Naive thymus-derived CD4-positive, alpha-beta T cell (primary cell): Measurements from ENCODE around the gene IL10RB. TPM values are rescaled to one million over a fixed set of nuclear protein-coding genes. Genes with fewer than 3 reads are reported as not detected.

Source experiments
- ATAC-seq: fragments of 150-1000 bp; cut with Tn5 transposase; 2 replicates; pipeline ENCODE4 v1.10.0; 2021; ENCODE audit warnings: mild to moderate bottlenecking, moderate library complexity
- CTCF ChIA-PET: fragments of 350-600 bp; sonication (Branson Sonifier 250); formaldehyde crosslinking; loops from one replicate; lab custom pipeline; 2021; ENCODE audit warnings: antibody characterized with exemption; lab: Charles Lee
- POLR2A ChIA-PET: fragments of 350-600 bp; sonication (Branson Sonifier 250); formaldehyde crosslinking; loops from one replicate; lab custom pipeline; 2021; ENCODE audit warnings: antibody characterized with exemption, inconsistent platforms; lab: Charles Lee
- DNase-seq, 9 donors: peaks; one replicate each; pipeline versions ENCODE4 v3.0.0 to v3.0.0-alpha.2; 2020 to 2022; ENCODE audit warnings: mixed read lengths in 1 of 9
- H3K27ac ChIP-seq: one replicate; pipeline ENCODE4 v1.7.0; 2013; ENCODE audit warnings: mild to moderate bottlenecking, low read depth, low read length, moderate library complexity
- H3K27me3 ChIP-seq, 2 donors: one replicate each; pipeline ENCODE4 v1.7.0; 2013; ENCODE audit warnings: low read length in 2 of 2, mild to moderate bottlenecking in 2 of 2, moderate library complexity in 2 of 2; ENCODE audit not compliant: control insufficient read depth in 2 of 2, insufficient read depth in 2 of 2
- H3K36me3 ChIP-seq, 3 experiments: 1 replicate in 2 of 3; 2 replicates in 1 of 3; pipeline ENCODE4 v1.7.0; 2013; ENCODE audit warnings: low read length in 3 of 3, mild to moderate bottlenecking in 3 of 3, moderate library complexity in 1 of 3; ENCODE audit not compliant: insufficient read depth in 3 of 3, control insufficient read depth in 2 of 3
- H3K4me1 ChIP-seq, 2 donors: one replicate each; pipeline ENCODE4 v1.7.0; 2013; ENCODE audit warnings: low read length in 2 of 2, mild to moderate bottlenecking in 2 of 2, moderate library complexity in 1 of 2; ENCODE audit not compliant: control insufficient read depth in 2 of 2, insufficient read depth in 2 of 2
- H3K4me3 ChIP-seq: 2 replicates; pipeline ENCODE4 v1.7.0; 2013; ENCODE audit warnings: mild to moderate bottlenecking, low read length
- H3K9me3 ChIP-seq, 3 experiments: 1 replicate in 2 of 3; 2 replicates in 1 of 3; pipeline ENCODE4 v1.7.0; 2013; ENCODE audit warnings: low read length in 3 of 3; ENCODE audit not compliant: control insufficient read depth in 2 of 3
- H3K27ac Mint-ChIP-seq, 9 donors: one replicate each; pipeline ENCODE4 v1.8.0; 2020 to 2022; ENCODE audit warnings: mixed read lengths in 9 of 9, mild to moderate bottlenecking in 8 of 9, moderate library complexity in 5 of 9, inconsistent platforms in 2 of 9
- H3K27me3 Mint-ChIP-seq, 5 donors: one replicate each; pipeline ENCODE4 v1.8.0; 2021 to 2022; ENCODE audit warnings: mixed read lengths in 5 of 5, mild to moderate bottlenecking in 1 of 5
- H3K36me3 Mint-ChIP-seq, 5 donors: one replicate each; pipeline ENCODE4 v1.8.0; 2020 to 2022; ENCODE audit warnings: mixed read lengths in 5 of 5, mild to moderate bottlenecking in 3 of 5, inconsistent platforms in 1 of 5
- H3K4me1 Mint-ChIP-seq, 7 donors: one replicate each; pipeline ENCODE4 v1.8.0; 2020 to 2022; ENCODE audit warnings: mixed read lengths in 7 of 7, mild to moderate bottlenecking in 3 of 7, inconsistent platforms in 1 of 7
- H3K4me3 Mint-ChIP-seq, 10 donors: one replicate each; pipeline ENCODE4 v1.8.0; 2020 to 2022; ENCODE audit warnings: mild to moderate bottlenecking in 10 of 10, mixed read lengths in 10 of 10, moderate library complexity in 6 of 10, inconsistent platforms in 2 of 10
- H3K9me3 Mint-ChIP-seq, 11 donors: one replicate each; pipeline ENCODE4 v1.8.0; 2020 to 2022; ENCODE audit warnings: mixed read lengths in 11 of 11, mild to moderate bottlenecking in 4 of 11, inconsistent platforms in 1 of 11, moderate library complexity in 1 of 11
- intact Hi-C, 2 donors: fragments of 100-400 bp; cut with micrococcal nuclease; formaldehyde crosslinking; loops; one replicate each; pipeline ENCODE4 v1.15.1; 2023
- polyA plus RNA-seq, 2 donors: library from polyadenylated mRNA; unstranded; fragments of 300-500 nt; fragmentation: Illumina TruSeq; gene quantifications; one replicate each; pipeline ENCODE4 v1.2.3, GENCODE V29; 2021
- total RNA-seq, 6 experiments: library from RNA in 5 of 6; stranded (reverse) in 5 of 6; gene quantifications; 1 replicate in 5 of 6; 2 replicates in 1 of 6; pipeline ENCODE4 v1.2.3 and lab custom pipeline; 2021 to 2026

IL10RB gene
- total and polyA plus RNA-seq, 7 experiments from 2014 or later, result 17.6 to 51.4 (median 33.3) TPM

DNA sequence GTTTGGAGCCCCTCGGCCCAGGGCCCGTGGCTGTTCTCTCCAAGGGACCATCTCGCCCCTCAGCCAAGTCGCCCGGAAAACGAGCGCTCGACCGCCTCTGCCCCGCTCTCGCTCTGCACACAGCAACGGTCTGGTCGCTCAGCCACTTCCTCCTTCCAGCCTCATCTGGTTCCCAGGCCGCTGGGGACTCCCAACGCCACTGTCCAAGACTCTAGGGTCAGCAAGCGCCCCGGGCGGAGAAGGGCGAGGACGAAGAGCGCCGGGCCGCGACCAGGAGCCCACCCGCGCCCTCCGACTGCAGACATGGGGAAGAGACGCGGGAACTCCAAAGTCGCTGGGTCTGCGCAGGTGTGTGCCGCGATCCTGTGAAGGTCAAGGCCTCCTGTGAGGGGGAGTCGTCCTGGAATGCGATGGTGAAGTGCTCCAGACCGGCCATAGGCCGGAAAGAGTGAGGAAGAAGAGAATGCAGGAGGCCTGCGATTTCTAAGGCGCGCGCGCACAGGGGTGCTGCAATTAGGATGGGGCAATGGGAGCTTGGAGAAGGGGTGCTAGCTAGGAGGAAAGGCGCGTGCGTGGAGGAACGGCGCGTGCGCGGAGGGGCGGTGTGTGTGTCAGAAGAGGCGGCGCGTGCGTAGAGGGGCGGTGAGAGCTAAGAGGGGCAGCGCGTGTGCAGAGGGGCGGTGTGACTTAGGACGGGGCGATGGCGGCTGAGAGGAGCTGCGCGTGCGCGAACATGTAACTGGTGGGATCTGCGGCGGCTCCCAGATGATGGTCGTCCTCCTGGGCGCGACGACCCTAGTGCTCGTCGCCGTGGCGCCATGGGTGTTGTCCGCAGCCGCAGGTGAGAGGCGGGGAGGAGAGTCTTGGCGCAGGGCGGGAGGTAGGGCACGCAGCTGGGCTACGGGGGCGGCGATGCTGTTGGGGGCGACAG lies 58.4 kb downstream of the IL10RB start, which contains the start of gene IFNAR1:
Gene IFNAR1 (plus strand): TSS at position 680 of the 931 bp plus-strand sequence. CDS start 86 bp downstream, at position 766.
- Mint-ChIP-seq H3K9me3 (no peaks in the 10 kb centered on the region), H3K36me3 (peaks cover 0 to 4% (median 0%) of the 10 kb centered on the region in 5 donors), H3K4me3 (no peak within 1 kb of the TSS), H3K4me1 (peaks cover 0 to 33% (median 26%) of the 10 kb centered on the region in 7 donors), H3K27me3 (peaks cover 0 to 2% (median 0%) of the 10 kb centered on the region in 5 donors), H3K27ac (no peak within 1 kb of the TSS)
- ChIA-PET POLR2A (interaction anchor here (0.7 to 2.4 kb wide), 38 partner anchors 9 to 553 kb away, joined by 3 to 58 read pairs (median 5); partner anchors contain the start of genes IFNAR2, IFNGR2, IL10RB and PAXBP1), CTCF (interaction anchor here (0.6 to 2.0 kb wide), 10 partner anchors 15 to 549 kb away, joined by 3 to 17 read pairs (median 4); partner anchors contain the start of gene IL10RB)
- intact Hi-C loops, result loop anchor here (1.0 to 5.0 kb wide), 20 partner anchors 25 to 597 kb away; partner anchors contain the start of genes GART (in 2 of the 2), IL10RB (in 2 of the 2), CRYZL1 (in 1 of the 2) and DNAJC28 (in 1 of the 2)
- H3K4me3 ChIP-seq, result peak within 1 kb of the TSS; percentile 87
- ATAC-seq (peak; percentile 94), DNase-seq (peak; percentile 94 to 100 (median 98))
- no peaks in the 10 kb centered on the region for H3K9me3 ChIP-seq
- H3K36me3 ChIP-seq, result peaks cover 0 to 7% (median 0%) of the 10 kb centered on the region in 3 experiments
- H3K27ac ChIP-seq, result peak within 1 kb of the TSS; percentile 94
- H3K4me1 ChIP-seq, result peaks cover 21 to 23% of the 10 kb centered on the region in 2 donors
- no peaks in the 10 kb centered on the region for H3K27me3 ChIP-seq

GRCh38 chr21:33325222-33326067 lies 59.3 kb downstream of the IL10RB start:
- H3K4me3 ChIP-seq, result peak overlapping the region; percentile 87
- Mint-ChIP-seq H3K27ac (no peak overlapping the region), H3K4me1 (peaks cover 0 to 42% (median 29%) of the 10 kb centered on the region in 7 donors), H3K27me3 (no peaks in the 10 kb centered on the region), H3K4me3 (no peak overlapping the region), H3K9me3 (no peaks in the 10 kb centered on the region), H3K36me3 (peaks cover 0 to 5% (median 3%) of the 10 kb centered on the region in 5 donors)
- no peaks in the 10 kb centered on the region for H3K27me3 ChIP-seq
- ATAC-seq, result peak; percentile 76
- no peaks in the 10 kb centered on the region for H3K9me3 ChIP-seq
- ChIA-PET POLR2A (interaction anchor here (0.7 to 2.4 kb wide), 38 partner anchors 8 to 554 kb away, joined by 3 to 58 read pairs (median 5); partner anchors contain the start of genes IFNAR2, IFNGR2, IL10RB and PAXBP1), CTCF (interaction anchor here (0.6 to 2.0 kb wide), 11 partner anchors 12 to 550 kb away, joined by 3 to 17 read pairs (median 4); partner anchors contain the start of gene IL10RB)
- peaks cover 0 to 7% (median 0%) of the 10 kb centered on the region in 3 experiments for H3K36me3 ChIP-seq
- peaks cover 23 to 29% of the 10 kb centered on the region in 2 donors for H3K4me1 ChIP-seq
- intact Hi-C loops, result loop anchor here (1.0 to 2.0 kb wide), 11 partner anchors 36 to 553 kb away; partner anchors contain the start of genes CRYZL1 (in 1 of the 2), DNAJC28 (in 1 of the 2), GART (in 1 of the 2) and IFNGR2 (in 1 of the 2)
- DNase-seq, result peak; percentile 64 to 76 (median 72)
- peak overlapping the region; percentile 94 for H3K27ac ChIP-seq

DNA sequence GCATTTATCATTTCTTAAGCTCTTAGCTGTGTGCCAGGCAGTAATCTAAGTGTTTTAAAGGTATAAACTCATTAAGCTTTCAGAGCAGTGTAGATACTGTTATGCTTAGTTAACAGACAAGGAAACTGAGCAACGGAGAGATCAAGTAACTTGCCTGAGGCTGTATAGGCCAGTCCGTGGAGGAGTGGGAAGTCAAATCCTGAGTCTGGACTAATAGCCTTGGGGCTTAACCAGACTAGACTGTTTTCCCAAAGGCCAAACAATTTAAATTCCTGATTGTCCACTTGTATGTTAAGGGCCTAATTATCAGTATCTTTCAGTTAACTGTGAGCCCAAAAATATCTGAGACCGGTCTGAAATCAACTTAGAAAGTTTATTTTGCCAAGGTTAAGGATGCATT lies 61.2 kb downstream of the IL10RB start:
- peaks cover 0 to 4% (median 2%) of the 10 kb centered on the region in 11 donors for H3K9me3 Mint-ChIP-seq
- H3K36me3 Mint-ChIP-seq, result peaks cover 0 to 20% (median 7%) of the 10 kb centered on the region in 5 donors
- Histone ChIP-seq H3K4me3 (no peak overlapping the region), H3K27ac (no peak overlapping the region), H3K27me3 (no peaks in the 10 kb centered on the region), H3K9me3 (no peaks in the 10 kb centered on the region), H3K36me3 (peaks cover 0 to 11% (median 0%) of the 10 kb centered on the region in 3 experiments), H3K4me1 (peaks cover 26 to 48% of the 10 kb centered on the region in 2 donors)
- intact Hi-C loops, result no loop called here
- no peak for ATAC-seq
- POLR2A ChIA-PET, result interaction anchor here (0.6 to 5.8 kb wide), 3 partner anchors 34 to 58 kb away, joined by 3 to 35 read pairs (median 3); no protein-coding TSS in a partner anchor
- no peaks in the 10 kb centered on the region for H3K27me3 Mint-ChIP-seq
- peaks cover 0 to 61% (median 45%) of the 10 kb centered on the region in 7 donors for H3K4me1 Mint-ChIP-seq
- peak overlapping the region in 7 of 9 donors; percentile 14 to 72 (median 38) for H3K27ac Mint-ChIP-seq
- DNase-seq, result no peak
- peak overlapping the region in 6 of 10 donors; percentile 20 to 73 (median 62) for H3K4me3 Mint-ChIP-seq
- CTCF ChIA-PET, result interaction anchor here (0.9 to 1.3 kb wide), 3 partner anchors 11 to 120 kb away, joined by 3 read pairs; no protein-coding TSS in a partner anchor

GRCh38 chr21:33327792-33328433 lies 61.7 kb downstream of the IL10RB start:
- peaks cover 0 to 66% (median 50%) of the 10 kb centered on the region in 7 donors for H3K4me1 Mint-ChIP-seq
- POLR2A ChIA-PET, result interaction anchor here (0.6 to 5.8 kb wide), 3 partner anchors 33 to 58 kb away, joined by 3 to 35 read pairs (median 3); no protein-coding TSS in a partner anchor

DNA sequence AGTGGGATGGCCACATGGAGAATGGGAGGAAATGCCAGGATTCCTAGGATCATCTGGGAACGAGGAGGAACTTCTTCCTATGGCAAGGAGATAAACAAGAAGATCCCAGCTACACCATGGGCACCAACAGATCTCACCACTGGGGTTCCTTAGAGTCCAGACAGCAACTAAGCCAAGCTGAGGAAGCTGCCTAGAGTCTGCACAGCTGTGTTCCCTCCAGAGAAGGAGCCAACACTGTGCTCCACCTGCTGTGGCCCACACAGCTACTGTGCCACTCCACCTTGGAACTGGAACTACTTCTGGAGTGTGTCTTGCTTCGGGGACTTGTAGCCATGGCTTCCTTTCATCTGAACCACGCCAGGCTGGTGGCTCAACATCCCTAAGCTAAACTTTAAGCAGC lies 64.6 kb downstream of the IL10RB start:
- Mint-ChIP-seq H3K27ac (peak overlapping the region in 6 of 9 donors; percentile 6 to 83 (median 54)), H3K4me3 (peak overlapping the region in 4 of 10 donors; percentile 16 to 36 (median 24)), H3K27me3 (no peaks in the 10 kb centered on the region), H3K4me1 (peaks cover 6 to 82% (median 55%) of the 10 kb centered on the region in 7 donors), H3K36me3 (peaks cover 7 to 45% (median 23%) of the 10 kb centered on the region in 5 donors), H3K9me3 (peaks cover 0 to 15% (median 7%) of the 10 kb centered on the region in 11 donors)
- H3K27me3 ChIP-seq, result no peaks in the 10 kb centered on the region
- H3K27ac ChIP-seq, result peak overlapping the region; percentile 37
- H3K4me3 ChIP-seq, result no peak overlapping the region
- intact Hi-C loops, result no loop called here
- ChIA-PET CTCF (interaction anchor here (0.8 to 3.1 kb wide), 2 partner anchors 17 to 31 kb away, joined by 3 to 18 read pairs; no protein-coding TSS in a partner anchor), POLR2A (interaction anchor here (0.5 to 5.8 kb wide), 5 partner anchors 14 to 50 kb away, joined by 3 to 35 read pairs (median 4); no protein-coding TSS in a partner anchor)
- peaks cover 26 to 49% of the 10 kb centered on the region in 2 donors for H3K4me1 ChIP-seq
- no peak for ATAC-seq
- peaks cover 0 to 17% (median 0%) of the 10 kb centered on the region in 3 experiments for H3K36me3 ChIP-seq
- DNase-seq, result no peak
- H3K9me3 ChIP-seq, result peaks cover 0 to 4% (median 0%) of the 10 kb centered on the region in 3 experiments

More at GRCh38 chr21:33327792-33328433, 61.7 kb downstream of the IL10RB start:
- ATAC-seq (no peak), DNase-seq (no peak)
- H3K36me3 ChIP-seq, result peaks cover 0 to 11% (median 0%) of the 10 kb centered on the region in 3 experiments
- Mint-ChIP-seq H3K9me3 (peaks cover 0 to 10% (median 5%) of the 10 kb centered on the region in 11 donors), H3K4me3 (peak overlapping the region in 6 of 10 donors; percentile 57 to 73 (median 66)), H3K27me3 (no peaks in the 10 kb centered on the region), H3K27ac (peak overlapping the region in 6 of 9 donors; percentile 17 to 75 (median 38)), H3K36me3 (peaks cover 5 to 25% (median 13%) of the 10 kb centered on the region in 5 donors)
- H3K4me3 ChIP-seq, result no peak overlapping the region
- intact Hi-C loops, result no loop called here
- H3K4me1 ChIP-seq, result peaks cover 26 to 49% of the 10 kb centered on the region in 2 donors
- CTCF ChIA-PET, result interaction anchor here (0.9 to 3.1 kb wide), 5 partner anchors 11 to 120 kb away, joined by 3 to 18 read pairs (median 3); no protein-coding TSS in a partner anchor
- no peak overlapping the region for H3K27ac ChIP-seq
- H3K9me3 ChIP-seq, result peaks cover 0 to under 1% (median 0%) of the 10 kb centered on the region in 3 experiments
- no peaks in the 10 kb centered on the region for H3K27me3 ChIP-seq
